Measurements from ENCODE around the gene RBFOX1.

- TF ChIP-seq POLR2A (IDR thresholded peaks at IDR 0.05) (no peak), CTCF (IDR thresholded peaks at IDR 0.05) (no peak)
Observed at GRCh38 chr16:7382521-7382920, 49.9 kb downstream of the RBFOX1 start.
